Sigmoid colon (tissue), 7 donors: ENCODE data around the gene HDLBP. TPM values are rescaled to one million over a fixed set of nuclear protein-coding genes. Genes with fewer than 3 reads are reported as not detected.

Source experiments
- DNase-seq: peaks from one replicate; pipeline ENCODE4 v3.0.0-alpha.2; 2019
- H3K27ac ChIP-seq, 4 donors: fragments of 200-600 bp; sonication (generic); one replicate each; pipeline ENCODE4 v1.5.1; 2016 to 2019; ENCODE audit warnings: mild to moderate bottlenecking in 1 of 4
- H3K27me3 ChIP-seq, 3 donors: fragments of 200-600 bp; sonication (generic); one replicate each; pipeline ENCODE4 v1.5.1; 2019; ENCODE audit warnings: mild to moderate bottlenecking in 1 of 3
- H3K36me3 ChIP-seq, 4 donors: fragments of 200-600 bp; sonication (generic); one replicate each; pipeline ENCODE4 v1.5.1; 2016 to 2019
- H3K4me1 ChIP-seq, 4 donors: fragments of 200-600 bp; sonication (generic); one replicate each; pipeline ENCODE4 v1.5.1; 2017 to 2019
- H3K4me3 ChIP-seq, 4 donors: fragments of 200-600 bp; sonication (generic); one replicate each; pipeline ENCODE4 v1.5.1; 2017 to 2019; ENCODE audit warnings: mild to moderate bottlenecking in 2 of 4, moderate library complexity in 1 of 4
- H3K9me3 ChIP-seq, 4 donors: fragments of 200-600 bp in 3 of 4; sonication (generic) in 3 of 4; one replicate each; pipeline versions ENCODE4 v1.5.1 to v1.6.1; 2013 to 2019
- CTCF ChIP-seq, 4 experiments: fragments of 450-650 bp in 3 of 4; fragments of 200-600 bp in 1 of 4; IDR thresholded peaks; one replicate each; pipeline ENCODE4 v1.5.1; 2016 to 2019; ENCODE audit warnings: antibody characterized with exemption in 4 of 4, mild to moderate bottlenecking in 3 of 4, moderate library complexity in 2 of 4
- EP300 ChIP-seq, 4 donors: sonication (generic); formaldehyde crosslinking; IDR thresholded peaks; one replicate each; pipeline ENCODE4 v1.6.1; 2017; ENCODE audit warnings: antibody characterized with exemption in 4 of 4
- POLR2A ChIP-seq, 2 donors: fragments of 450-650 bp; IDR thresholded peaks; one replicate each; pipeline ENCODE4 v1.6.1; 2016; ENCODE audit warnings: antibody characterized with exemption in 2 of 2, mild to moderate bottlenecking in 2 of 2, moderate library complexity in 2 of 2
- POLR2AphosphoS5 ChIP-seq, 4 donors: sonication (generic); formaldehyde crosslinking; IDR thresholded peaks; one replicate each; pipeline ENCODE4 v1.6.1; 2017; ENCODE audit warnings: antibody characterized with exemption in 4 of 4
- WGBS, 2 donors: extraction: QIAGEN DNeasy Blood & Tissue Kit; methylation state at CpG; one replicate each; pipeline ENCODE4 v1.1.7; 2013; 5-methylcytosine and 5-hydroxymethylcytosine counted together
- intact Hi-C: fragments of 100-400 bp; cut with DNase I; formaldehyde crosslinking; loops from one replicate; pipeline ENCODE4 v1.15.1; 2023
- polyA plus RNA-seq, 3 donors: library from polyadenylated mRNA; stranded (reverse); fragments of 200-250 nt; gene quantifications; one replicate each; pipeline ENCODE4 v1.2.3, GENCODE V29; 2013
- total RNA-seq, 4 donors: library from RNA; depleted of rRNA; stranded (reverse); fragments of >200 nt; gene quantifications; one replicate each; pipeline ENCODE4 v1.1.0, GENCODE V29; 2016
- donor health status: healthy with polysubstance abuse.
- donor health status: Bipolar disorder and iron deficiency.
- donor health status: healthy.

HDLBP gene
- total and polyA plus RNA-seq, 7 donors: 115 to 281 (median 201) TPM

GRCh38 chr2:241330616-241330981, 15.1 kb upstream of the HDLBP start:
- Histone ChIP-seq H3K9me3 (no peaks in the 10 kb centered on the region), H3K4me3 (no peak overlapping the region), H3K27me3 (no peaks in the 10 kb centered on the region), H3K36me3 (peaks cover 0 to 75% (median 3%) of the 10 kb centered on the region in 4 donors), H3K27ac (no peak overlapping the region), H3K4me1 (no peaks in the 10 kb centered on the region)
- intact Hi-C loops: no loop called here
- TF ChIP-seq POLR2AphosphoS5 (IDR thresholded peaks at IDR 0.05) (no peak), EP300 (IDR thresholded peaks at IDR 0.05) (no peak), CTCF (IDR thresholded peaks at IDR 0.05) (no peak), POLR2A (IDR thresholded peaks at IDR 0.05) (no peak)
- 90 to 94% methylated on average over 4 of the region's 4 CpGs for WGBS, 2 donors
- DNase-seq: no peak

- WGBS, 2 donors: 85 to 91% methylated on average over 11 of the region's 11 CpGs
- peaks cover 0 to 68% (median 3%) of the 10 kb centered on the region in 4 donors for H3K36me3 ChIP-seq
- no peak for TF ChIP-seq POLR2A (IDR thresholded peaks at IDR 0.05)
- no peak for TF ChIP-seq EP300 (IDR thresholded peaks at IDR 0.05)
- TF ChIP-seq POLR2AphosphoS5 (IDR thresholded peaks at IDR 0.05): no peak
- no peak for TF ChIP-seq CTCF (IDR thresholded peaks at IDR 0.05)
- H3K4me3 ChIP-seq: no peak overlapping the region
- intact Hi-C loops: no loop called here
- no peaks in the 10 kb centered on the region for H3K27me3 ChIP-seq
- no peaks in the 10 kb centered on the region for H3K9me3 ChIP-seq
- H3K4me1 ChIP-seq: peaks cover 0 to 6% (median 0%) of the 10 kb centered on the region in 4 donors
- no peak overlapping the region for H3K27ac ChIP-seq
- no peak for DNase-seq
Observed at GRCh38 chr2:241329669-241330615, 14.5 kb upstream of the HDLBP start.

GRCh38 chr2:241325257-241325656, 9.8 kb upstream of the HDLBP start:
- Histone ChIP-seq H3K36me3 (peaks cover 0 to 43% (median 3%) of the 10 kb centered on the region in 4 donors), H3K27ac (no peak overlapping the region), H3K9me3 (no peaks in the 10 kb centered on the region), H3K4me1 (peaks cover 0 to 52% (median 34%) of the 10 kb centered on the region in 4 donors), H3K27me3 (no peaks in the 10 kb centered on the region), H3K4me3 (no peak overlapping the region)
- DNase-seq: no peak
- intact Hi-C loops: no loop called here
- TF ChIP-seq CTCF (IDR thresholded peaks at IDR 0.05): no peak
- no peak for TF ChIP-seq POLR2A (IDR thresholded peaks at IDR 0.05)
- no peak for TF ChIP-seq EP300 (IDR thresholded peaks at IDR 0.05)
- TF ChIP-seq POLR2AphosphoS5 (IDR thresholded peaks at IDR 0.05): no peak
- WGBS, 2 donors: 94 to 95% methylated on average over 1 of the region's 1 CpG

GRCh38 chr2:241324775-241325174, 9.3 kb upstream of the HDLBP start:
- Histone ChIP-seq H3K4me1 (peaks cover 0 to 57% (median 38%) of the 10 kb centered on the region in 4 donors), H3K36me3 (peaks cover 0 to 38% (median 3%) of the 10 kb centered on the region in 4 donors), H3K27ac (no peak overlapping the region), H3K4me3 (no peak overlapping the region), H3K9me3 (no peaks in the 10 kb centered on the region), H3K27me3 (no peaks in the 10 kb centered on the region)
- intact Hi-C loops: no loop called here
- no peak for DNase-seq
- no peak for TF ChIP-seq CTCF (IDR thresholded peaks at IDR 0.05)
